HEK293T (cell line): ENCODE data around the gene DMRT3.

Experiments used
- ARNT ChIP-seq: fragments of 450-650 bp; IDR thresholded peaks from 2 replicates; pipeline ENCODE4 v1.6.1; 2017; ENCODE audit warnings: mild to moderate bottlenecking
- BHLHE40 ChIP-seq: fragments of 450-650 bp; IDR thresholded peaks from 2 replicates; pipeline ENCODE4 v1.6.1; 2016; ENCODE audit warnings: mild to moderate bottlenecking, moderate library complexity, borderline replicate concordance
- CTBP1 ChIP-seq: fragments of 450-650 bp; IDR thresholded peaks from 2 replicates; pipeline ENCODE4 v1.6.1; 2016; ENCODE audit warnings: borderline replicate concordance
- ELF4 ChIP-seq: fragments of 450-650 bp; IDR thresholded peaks from 2 replicates; pipeline ENCODE4 v1.6.1; 2017; ENCODE audit warnings: antibody characterized with exemption
- FOXA1 ChIP-seq: fragments of 450-650 bp; IDR thresholded peaks from 2 replicates; pipeline ENCODE4 v1.6.1; 2016; ENCODE audit warnings: mild to moderate bottlenecking
- FOXK2 ChIP-seq: fragments of 450-650 bp; IDR thresholded peaks from 2 replicates; pipeline ENCODE4 v1.6.1; 2016; ENCODE audit warnings: mild to moderate bottlenecking
- FOXM1 ChIP-seq: fragments of 450-650 bp; IDR thresholded peaks from 2 replicates; pipeline ENCODE4 v1.6.1; 2017; ENCODE audit warnings: mild to moderate bottlenecking, borderline replicate concordance
- LEF1 ChIP-seq: fragments of 450-650 bp; IDR thresholded peaks from 2 replicates; pipeline ENCODE4 v1.6.1; 2017; ENCODE audit warnings: mild to moderate bottlenecking, borderline replicate concordance
- NFRKB ChIP-seq: fragments of 450-650 bp; IDR thresholded peaks from 2 replicates; pipeline ENCODE4 v1.6.1; 2016; ENCODE audit warnings: mild to moderate bottlenecking, moderate library complexity
- PKNOX1 ChIP-seq: fragments of 450-650 bp; IDR thresholded peaks from 2 replicates; pipeline ENCODE4 v1.6.1; 2016
- SP1 ChIP-seq: fragments of 450-650 bp; IDR thresholded peaks from 2 replicates; pipeline ENCODE4 v1.6.1; 2017
- SUZ12 ChIP-seq: fragments of 450-650 bp; IDR thresholded peaks from 2 replicates; pipeline ENCODE4 v1.6.1; 2016; ENCODE audit warnings: mild to moderate bottlenecking
- TARDBP ChIP-seq: fragments of 450-650 bp; IDR thresholded peaks from 2 replicates; pipeline ENCODE4 v1.6.1; 2016
- ZNF384 ChIP-seq: fragments of 450-650 bp; IDR thresholded peaks from 2 replicates; pipeline ENCODE4 v1.6.1; 2016

- TF ChIP-seq SUZ12: no peak
- no peak for TF ChIP-seq FOXA1
- no peak for TF ChIP-seq SP1
- TF ChIP-seq TARDBP: no peak
- TF ChIP-seq NFRKB: no peak
- TF ChIP-seq ELF4: no peak
- no peak for TF ChIP-seq FOXK2
- no peak for TF ChIP-seq LEF1
- TF ChIP-seq ZNF384: no peak
- no peak for TF ChIP-seq FOXM1
- no peak for TF ChIP-seq ARNT
- no peak for TF ChIP-seq BHLHE40
- TF ChIP-seq PKNOX1: no peak
- no peak for TF ChIP-seq CTBP1
These were observed 57.8 kb downstream of the DMRT3 start for GRCh38 chr9:1034271-1034670.
